Stimulated activated naive CD8-positive, alpha-beta T cell treated with anti-CD3 and anti-CD28 coated beads, Interleukin-15, Interleukin-2, amounts not matched to agents 100 U/mL and 50 U/mL, for 24 hours (primary cell): Measurements from ENCODE around the gene OR51M1.

Experiments
- ATAC-seq: fragments of 150-1000 bp; cut with Tn5 transposase; one replicate; pipeline ENCODE4 v1.10.0; 2021
- DNase-seq: peaks from one replicate; pipeline ENCODE4 v3.0.0; 2021

The OR51M1 gene

GRCh38 chr11:5384335-5384734 is 723 bp downstream of the OR51M1 start:
- ATAC-seq (no peak), DNase-seq (no peak)

GRCh38 chr11:5390210-5390609 is 6.6 kb downstream of the OR51M1 start:
- DNase-seq, result no peak
- ATAC-seq, result no peak

- DNase-seq, result no peak
- ATAC-seq, result no peak
Measured at GRCh38 chr11:5394091-5394490, 10.5 kb downstream of the OR51M1 start.

GRCh38 chr11:5398936-5399335 is 15.3 kb downstream of the OR51M1 start:
- no peak for DNase-seq
- no peak for ATAC-seq

- DNase-seq, result no peak
- ATAC-seq, result no peak
Measured at GRCh38 chr11:5405173-5405572, 21.6 kb downstream of the OR51M1 start.

- no peak for DNase-seq
- no peak for ATAC-seq
Measured at GRCh38 chr11:5420993-5421392, 37.4 kb downstream of the OR51M1 start.

GRCh38 chr11:5421811-5422210 is 38.2 kb downstream of the OR51M1 start, which contains the start of gene OR51Q1:
Gene OR51Q1 (plus strand): TSS chr11:5422111. CDS start chr11:5422201, 90 bp downstream.
- no peak for DNase-seq

GRCh38 chr11:5423131-5423530 is 39.5 kb downstream of the OR51M1 start:
- ATAC-seq (no peak), DNase-seq (no peak)

More at GRCh38 chr11:5421811-5422210, 38.2 kb downstream of the OR51M1 start, which contains the start of gene OR51Q1:
- no peak for ATAC-seq

GRCh38 chr11:5441414-5441813 is 57.8 kb downstream of the OR51M1 start, which contains the start of gene OR51I1:
Gene OR51I1 (minus strand): TSS chr11:5441514. CDS start chr11:5441514, 0 bp downstream.
- ATAC-seq (no peak), DNase-seq (no peak)
